ENCODE results near the gene CDC14A.
"Not testable (repeated sequence)": the region's sequence is repeated elsewhere in the genome, so short reads cannot be mapped to it uniquely, and the experiment has no call there.

Gene CDC14A

DNA sequence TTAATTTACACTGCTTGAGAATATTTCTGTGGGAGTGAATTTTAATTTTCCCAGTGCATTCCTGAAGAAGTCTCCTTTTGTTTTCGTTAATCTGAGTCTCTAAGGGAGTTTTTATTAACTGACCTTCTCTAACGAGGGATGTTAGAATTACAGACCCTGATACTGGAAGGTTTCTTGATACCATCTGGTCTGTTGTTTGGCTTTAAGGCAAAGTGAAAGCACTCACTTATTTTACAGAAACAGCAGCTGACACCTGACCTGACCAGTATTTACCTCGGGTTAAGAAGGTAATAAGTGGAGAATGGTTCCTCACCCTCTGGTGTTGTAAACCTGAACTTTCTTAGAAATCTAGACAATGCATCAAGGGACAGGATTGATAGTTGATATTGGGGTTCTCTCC is 12.4 kb downstream of the CDC14A start:
- DNase-seq: no peak

GRCh38 chr1:100366209-100366525 is 13.9 kb downstream of the CDC14A start:
- no peak for DNase-seq

GRCh38 chr1:100369339-100369738 is 17.0 kb downstream of the CDC14A start:
- not testable (repeated sequence) for DNase-seq

GRCh38 chr1:100373953-100374352 is 21.6 kb downstream of the CDC14A start:
- DNase-seq: not testable (repeated sequence)

DNA sequence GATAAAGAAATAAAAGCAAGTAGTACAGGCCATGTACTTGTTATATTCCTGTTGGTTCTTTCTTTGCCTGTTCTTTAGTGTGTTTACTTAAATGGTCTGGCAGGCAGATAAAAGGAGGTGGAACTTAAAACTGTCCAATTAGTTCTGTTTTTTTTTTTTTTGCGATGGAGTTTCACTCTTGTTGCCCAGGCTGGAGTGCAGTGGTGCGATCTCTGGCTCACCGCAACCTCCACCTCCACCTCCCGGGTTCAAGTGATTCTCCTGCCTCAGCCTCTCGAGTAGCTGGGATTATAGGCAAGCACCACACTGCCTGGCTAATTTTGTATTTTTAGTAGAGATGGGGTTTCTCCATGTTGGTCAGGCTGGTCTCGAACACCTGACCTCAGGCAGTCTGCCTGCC is 24.6 kb downstream of the CDC14A start:
- not testable (repeated sequence) for DNase-seq

DNA sequence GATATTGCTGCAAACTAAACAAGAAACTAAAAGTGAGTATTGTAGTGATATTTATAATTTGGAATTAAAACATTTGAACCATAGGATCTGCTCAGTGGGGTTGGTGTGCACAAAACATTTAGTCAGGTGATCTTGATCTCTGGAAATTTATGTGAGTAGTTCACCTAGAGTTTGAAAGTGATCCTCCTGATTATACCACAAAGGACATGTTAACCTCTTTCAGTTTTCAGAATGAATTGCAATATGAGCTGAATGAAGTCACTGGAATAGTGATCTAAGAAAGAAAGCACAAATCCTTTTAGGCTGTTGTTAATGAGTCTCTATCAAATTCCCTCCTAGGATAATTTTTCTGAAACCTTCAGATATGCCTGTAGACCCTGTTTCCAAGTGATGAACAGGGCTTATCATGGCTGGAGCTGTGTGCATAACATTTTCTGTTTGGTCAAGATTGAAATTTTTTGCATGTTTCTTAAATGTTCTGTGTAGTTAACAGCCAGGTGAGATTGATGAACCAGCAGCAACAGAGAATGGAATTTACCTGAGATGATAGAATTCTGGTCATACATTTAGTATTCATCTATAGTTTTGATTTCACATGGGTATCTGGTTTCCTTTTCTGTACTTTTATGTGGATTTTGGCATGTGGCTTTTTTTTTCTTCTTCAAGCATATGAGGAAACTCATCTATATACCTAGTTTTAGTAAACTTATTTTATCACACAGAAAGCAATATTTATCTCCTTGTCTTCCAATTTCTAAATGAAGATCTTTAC is 25.5 kb downstream of the CDC14A start:
- DNase-seq: no peak

- no peak for DNase-seq
These were observed 26.6 kb downstream of the CDC14A start for GRCh38 chr1:100378956-100379355.

- no peak for DNase-seq
These were observed 28.3 kb downstream of the CDC14A start for GRCh38 chr1:100380635-100381034.

DNA sequence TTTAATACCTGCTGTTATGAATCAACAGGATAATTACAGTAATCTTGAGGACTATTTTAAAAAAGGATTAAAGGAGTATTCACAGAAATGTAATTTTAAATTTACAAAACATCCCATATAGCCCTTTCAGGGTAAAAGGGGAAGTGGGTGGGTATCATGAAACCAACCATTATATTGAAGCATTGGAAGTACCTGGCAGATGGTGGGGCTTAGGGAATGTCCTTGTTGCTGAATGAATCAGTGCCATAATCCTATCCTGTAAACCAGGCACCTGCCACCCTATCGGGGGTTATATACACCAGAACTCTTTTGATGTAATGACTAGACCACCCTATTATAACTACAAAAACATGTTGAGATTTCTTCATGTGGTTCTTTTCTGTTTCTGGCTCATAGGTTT is 30.4 kb downstream of the CDC14A start:
- no peak for DNase-seq

DNA sequence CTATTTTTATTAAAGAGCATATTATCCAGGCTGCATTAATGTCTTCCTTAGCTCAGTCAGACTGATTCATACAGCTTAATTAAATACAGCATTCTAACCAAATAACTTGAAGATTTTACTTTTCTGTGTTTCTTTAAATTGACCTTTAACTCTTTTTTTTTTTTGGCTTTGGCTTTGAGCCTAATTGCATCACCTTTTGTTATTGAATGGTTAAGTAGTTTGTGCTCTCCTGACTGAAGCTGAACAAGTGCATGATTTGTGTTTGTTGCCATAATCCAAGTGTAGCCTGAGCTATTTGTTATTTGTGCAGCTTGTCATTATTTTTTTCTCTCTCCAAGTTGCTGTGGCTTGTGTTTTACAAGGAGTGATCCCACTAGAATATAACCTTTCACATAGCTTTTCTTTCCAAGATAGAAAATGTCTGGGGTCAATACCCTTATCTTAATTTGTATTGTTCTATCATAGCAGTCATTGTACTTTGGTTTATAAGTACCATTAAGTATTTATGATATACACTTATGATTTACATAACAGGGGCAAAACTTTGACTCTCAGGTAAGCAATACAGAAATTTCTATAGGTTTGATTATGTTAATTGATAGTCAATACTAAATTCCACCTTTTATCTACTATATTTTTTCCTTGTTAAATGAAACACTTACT is 31.6 kb downstream of the CDC14A start:
- DNase-seq: no peak

DNA sequence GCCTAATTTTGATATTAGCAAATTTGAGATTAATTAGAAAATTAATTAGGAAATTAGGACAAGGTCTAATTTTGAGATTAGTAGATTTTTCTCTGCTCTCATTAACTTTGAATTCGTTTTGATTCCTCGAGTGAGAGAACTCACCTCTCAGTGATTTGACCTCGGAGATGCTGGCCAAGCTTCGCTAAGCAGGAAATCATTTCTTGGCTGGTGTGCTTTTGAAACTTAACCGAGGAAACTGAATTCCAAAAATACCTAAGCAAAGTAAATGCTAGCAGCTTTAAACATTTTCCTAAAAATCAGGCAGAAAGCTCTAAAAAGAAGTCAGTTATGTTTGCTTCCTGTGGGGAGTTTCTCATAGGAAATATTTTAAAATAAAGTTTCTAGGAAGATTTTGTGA is 34.9 kb downstream of the CDC14A start:
- DNase-seq: no peak

DNA sequence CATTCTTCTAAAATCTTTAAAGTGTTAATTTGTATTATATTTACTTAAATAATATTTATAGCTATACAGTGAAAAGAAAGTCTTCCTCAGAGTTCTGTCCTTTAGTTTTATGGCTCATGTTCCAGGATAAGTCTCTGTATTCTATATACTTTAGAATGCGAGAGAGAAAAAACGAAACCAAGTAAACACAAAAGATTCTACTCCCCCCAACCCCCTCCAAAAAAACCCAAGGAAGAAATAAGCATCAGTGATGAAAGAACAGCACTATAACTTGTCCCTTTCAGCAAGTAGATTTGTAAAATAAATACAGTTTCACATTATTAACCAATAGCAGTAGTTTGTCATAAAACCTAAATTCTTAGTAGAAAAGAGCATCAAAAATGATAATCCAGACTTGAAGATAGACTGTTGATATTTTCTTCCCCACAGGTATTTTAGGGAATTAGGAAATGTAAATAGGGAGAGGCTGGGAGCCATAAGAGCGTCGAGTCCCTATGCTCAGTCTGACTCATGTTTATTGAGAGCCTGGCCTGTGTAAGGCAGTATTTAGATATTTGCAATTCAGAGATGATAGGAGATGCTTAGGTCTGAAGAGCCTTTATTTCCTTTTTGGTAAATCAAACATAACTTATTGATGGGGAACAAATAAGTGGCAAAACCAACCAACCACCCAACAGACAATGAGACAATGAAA is 35.5 kb downstream of the CDC14A start:
- no peak for DNase-seq

GRCh38 chr1:100390531-100390930 is 38.2 kb downstream of the CDC14A start:
- DNase-seq: no peak

- no peak for DNase-seq
These were observed 39.4 kb downstream of the CDC14A start for GRCh38 chr1:100391675-100392074.

DNA sequence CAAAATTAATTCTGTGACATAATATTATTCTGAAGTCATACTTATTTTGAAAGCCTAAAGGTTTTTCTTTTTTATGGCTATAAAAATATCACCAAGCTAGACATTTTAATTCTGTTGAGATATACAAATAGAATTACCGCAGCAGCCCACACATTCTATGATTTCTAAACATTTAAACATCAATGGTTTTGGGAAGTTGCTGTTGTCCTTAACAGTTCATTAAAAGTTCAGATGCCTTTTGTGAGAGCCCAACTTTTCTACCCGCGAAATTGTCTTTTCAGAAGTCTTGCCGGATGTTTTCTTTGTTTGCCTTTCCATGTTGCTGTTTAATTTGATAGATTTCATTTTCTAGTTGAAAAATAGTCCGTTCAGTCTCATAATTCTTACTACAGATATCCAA is 40.5 kb downstream of the CDC14A start:
- DNase-seq: no peak

GRCh38 chr1:100394285-100394684 is 42.0 kb downstream of the CDC14A start:
- DNase-seq: no peak

GRCh38 chr1:100395913-100396312 is 43.6 kb downstream of the CDC14A start:
- DNase-seq: no peak

GRCh38 chr1:100396651-100397050 is 44.3 kb downstream of the CDC14A start:
- DNase-seq: no peak

DNA sequence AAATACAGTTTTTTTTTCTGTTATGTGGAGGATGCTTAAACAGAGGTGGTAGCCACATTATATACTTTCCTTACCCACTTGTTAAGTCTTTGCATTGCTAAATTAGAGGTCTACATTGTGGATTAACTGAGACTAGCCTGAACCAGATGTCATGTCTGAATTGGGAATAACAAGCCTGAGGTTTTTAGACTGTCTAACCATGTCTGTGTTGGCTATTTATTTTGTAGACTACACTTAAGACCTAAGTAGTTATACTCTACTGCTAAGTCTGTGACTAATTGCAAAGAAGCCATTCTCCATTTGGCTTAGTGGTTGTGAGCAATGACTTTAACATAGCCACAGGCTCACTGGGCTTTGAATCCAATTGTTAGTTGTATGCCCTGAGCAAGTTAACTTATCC is 45.4 kb downstream of the CDC14A start:
- no peak for DNase-seq

GRCh38 chr1:100398648-100399047 is 46.3 kb downstream of the CDC14A start:
- no peak for DNase-seq

DNA sequence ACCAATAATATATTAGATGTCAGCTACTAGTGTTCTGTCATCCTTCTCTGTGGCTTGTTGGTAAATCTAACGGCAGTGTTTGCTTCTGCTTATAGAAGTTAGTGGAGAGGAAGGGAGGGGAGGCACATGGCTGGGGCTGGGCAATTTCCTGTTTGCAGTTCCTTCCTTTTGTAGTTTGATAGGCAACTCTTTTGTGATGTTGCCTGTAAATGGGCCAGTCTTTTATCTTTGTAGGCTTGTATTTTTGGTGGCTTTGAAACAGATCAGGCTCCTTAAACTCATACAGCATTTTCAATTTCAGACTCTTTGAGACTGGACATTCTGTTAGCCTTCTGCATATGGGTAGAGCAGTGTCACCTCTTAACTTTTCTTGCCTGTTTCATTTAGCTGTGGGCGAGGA is 48.1 kb downstream of the CDC14A start:
- DNase-seq: peak; percentile 45

GRCh38 chr1:100404821-100405220 is 52.5 kb downstream of the CDC14A start:
- no peak for DNase-seq

GRCh38 chr1:100405902-100406301 is 53.6 kb downstream of the CDC14A start:
- DNase-seq: not testable (repeated sequence)

DNA sequence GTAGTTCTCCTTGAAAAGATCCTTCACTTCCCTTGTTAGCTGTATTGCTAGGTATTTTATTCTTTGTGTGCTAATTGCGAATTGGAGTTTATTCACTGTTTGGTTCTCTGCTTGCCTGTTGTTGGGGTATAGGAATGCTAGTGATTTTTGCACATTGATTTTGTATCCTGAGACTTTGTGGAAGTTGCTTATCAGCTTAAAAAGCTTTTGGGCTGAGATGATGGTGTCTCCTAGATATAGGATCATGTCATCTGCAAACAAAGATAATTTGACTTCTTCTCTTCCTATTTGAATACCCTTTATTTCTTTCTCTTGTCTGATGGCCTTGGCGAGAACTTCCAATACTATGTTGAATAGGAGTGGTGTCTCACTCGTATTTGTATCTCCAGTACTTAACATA is 55.1 kb downstream of the CDC14A start:
- DNase-seq: not testable (repeated sequence)
